ENCODE measurements around the gene CABYR.
"Not testable (repeated sequence)": the region's sequence is repeated elsewhere in the genome, so short reads cannot be mapped to it uniquely, and the experiment has no call there.

GRCh38 chr18:24149591-24149990, 10.7 kb downstream of the CABYR start:
- TF ChIP-seq CTCF, POLR2A (IDR thresholded peaks at IDR 0.05): not testable (repeated sequence)
